DOHH2 (cell line): ENCODE measurements around the gene MIEN1.

Experiments
- H3F3A ChIP-seq: fragments of 200-600 bp; sonication (generic), shearing (Covaris generic); 2 replicates; pipeline ENCODE4 v1.6.0; 2016; ENCODE audit warnings: antibody characterized with exemption, mild to moderate bottlenecking; ENCODE audit not compliant: control insufficient read depth, insufficient read depth
- H3K27ac ChIP-seq: fragments of 200-600 bp; sonication (generic); 2 replicates; pipeline ENCODE4 v1.5.1; 2014; ENCODE audit warnings: low read depth, mild to moderate bottlenecking, low read length, moderate library complexity
- H3K27me3 ChIP-seq: fragments of 200-600 bp; sonication (generic); 2 replicates; pipeline ENCODE4 v1.6.1; 2014; ENCODE audit warnings: mild to moderate bottlenecking, low read length, mixed read lengths; ENCODE audit not compliant: control insufficient read depth
- H3K36me3 ChIP-seq: fragments of 200-600 bp; sonication (generic); 2 replicates; pipeline ENCODE4 v1.6.1; 2014; ENCODE audit warnings: mild to moderate bottlenecking, low read length, moderate library complexity, mixed read lengths; ENCODE audit not compliant: control insufficient read depth
- H3K4me1 ChIP-seq: fragments of 200-600 bp; sonication (generic); 2 replicates; pipeline ENCODE4 v1.6.1; 2014; ENCODE audit warnings: mild to moderate bottlenecking, low read length, mixed read lengths; ENCODE audit not compliant: control insufficient read depth
- H3K4me2 ChIP-seq: fragments of 200-600 bp; sonication (generic); 2 replicates; pipeline ENCODE4 v1.6.0; 2014; ENCODE audit warnings: mild to moderate bottlenecking, low read length, moderate library complexity
- H3K4me3 ChIP-seq: fragments of 200-600 bp; sonication (generic); 2 replicates; pipeline ENCODE4 v1.5.1; 2014; ENCODE audit warnings: mild to moderate bottlenecking, low read length, mixed read lengths
- H3K79me2 ChIP-seq: fragments of 200-600 bp; sonication (generic); 2 replicates; pipeline ENCODE4 v1.6.1; 2014; ENCODE audit warnings: mild to moderate bottlenecking, low read length, mixed read lengths; ENCODE audit not compliant: control insufficient read depth
- H3K9me2 ChIP-seq: fragments of 200-600 bp; sonication (generic); replicated peaks from 2 replicates; pipeline ENCODE4 v1.6.1; 2014; ENCODE audit warnings: mild to moderate bottlenecking, low read length, mixed read lengths; ENCODE audit not compliant: control insufficient read depth
- H3K9me3 ChIP-seq: fragments of 200-600 bp; sonication (generic); 2 replicates; pipeline ENCODE4 v1.6.1; 2014; ENCODE audit warnings: antibody characterized with exemption, low read length, mixed read lengths; ENCODE audit not compliant: control insufficient read depth, insufficient read depth
- H4K20me1 ChIP-seq: fragments of 200-600 bp; sonication (generic); 2 replicates; pipeline ENCODE4 v1.6.0; 2014; ENCODE audit warnings: low read depth, mild to moderate bottlenecking, antibody characterized with exemption, low read length, moderate library complexity; ENCODE audit not compliant: control insufficient read depth, insufficient read depth
- CTCF ChIP-seq: fragments of 200-600 bp; sonication (generic); IDR thresholded peaks from one replicate; pipeline ENCODE4 v1.5.1; 2014; ENCODE audit warnings: antibody characterized with exemption, mild to moderate bottlenecking, low read depth, low read length; ENCODE audit not compliant: poor library complexity, severe bottlenecking
- EZH2phosphoT487 ChIP-seq: fragments of 200-600 bp; sonication (generic); IDR thresholded peaks from 2 replicates; pipeline ENCODE4 v1.6.1; 2017; ENCODE audit warnings: borderline replicate concordance, mild to moderate bottlenecking, antibody characterized with exemption, low read length, moderate library complexity, mixed read lengths

The MIEN1 gene

GRCh38 chr17:39703913-39704312 is 26.4 kb downstream of the MIEN1 start:
- H4K20me1 ChIP-seq: no peaks in the 10 kb centered on the region
- no peak overlapping the region for H3K4me3 ChIP-seq
- no peaks in the 10 kb centered on the region for H3K36me3 ChIP-seq
- no peak overlapping the region for H3K4me2 ChIP-seq
- no peaks in the 10 kb centered on the region for H3K79me2 ChIP-seq
- no peaks in the 10 kb centered on the region for H3K9me2 ChIP-seq
- 0 out of 2 replicates have a peak, but pooled peaks cover 2% of the 10 kb centered on the region for H3F3A ChIP-seq
- no peak overlapping the region for H3K27ac ChIP-seq
- peaks cover 19% of the 10 kb centered on the region for H3K27me3 ChIP-seq
- no peak for TF ChIP-seq EZH2phosphoT487
- no peak for TF ChIP-seq CTCF
- no peaks in the 10 kb centered on the region for H3K9me3 ChIP-seq
- H3K4me1 ChIP-seq: peaks cover 15% of the 10 kb centered on the region

GRCh38 chr17:39702901-39703893 is 27.1 kb downstream of the MIEN1 start:
- 0 out of 2 replicates have a peak, but pooled peaks cover 2% of the 10 kb centered on the region for H3F3A ChIP-seq
- H3K4me2 ChIP-seq: no peak overlapping the region
- peaks cover 12% of the 10 kb centered on the region for H3K4me1 ChIP-seq
- no peaks in the 10 kb centered on the region for H3K9me3 ChIP-seq
- peaks cover 19% of the 10 kb centered on the region for H3K27me3 ChIP-seq
- no peak overlapping the region for H3K4me3 ChIP-seq
- no peaks in the 10 kb centered on the region for H3K9me2 ChIP-seq
- no peaks in the 10 kb centered on the region for H4K20me1 ChIP-seq
- TF ChIP-seq EZH2phosphoT487: no peak
- H3K27ac ChIP-seq: no peak overlapping the region
- no peaks in the 10 kb centered on the region for H3K79me2 ChIP-seq
- H3K36me3 ChIP-seq: no peaks in the 10 kb centered on the region

GRCh38 chr17:39701784-39702422 is 28.4 kb downstream of the MIEN1 start:
- Histone ChIP-seq H3K9me3 (no peaks in the 10 kb centered on the region), H3K36me3 (no peaks in the 10 kb centered on the region), H3K27ac (no peak overlapping the region), H3K4me2 (no peak overlapping the region), H3K9me2 (no peaks in the 10 kb centered on the region), H3K27me3 (peaks cover 19% of the 10 kb centered on the region), H3F3A (0 out of 2 replicates have a peak, but pooled peaks cover 2% of the 10 kb centered on the region), H3K79me2 (no peaks in the 10 kb centered on the region), H3K4me1 (peaks cover 6% of the 10 kb centered on the region), H3K4me3 (no peak overlapping the region), H4K20me1 (no peaks in the 10 kb centered on the region)
- TF ChIP-seq CTCF: no peak
- no peak for TF ChIP-seq EZH2phosphoT487
